Spleen (tissue), 7 donors: ENCODE results near the gene HEG1.

Experiments used
- CTCF ChIP-seq, 11 experiments: fragments of 200-600 bp in 7 of 11; fragments of 450-650 bp in 4 of 11; sonication (generic) in 4 of 11; IDR thresholded peaks in 8 of 11; conservative IDR thresholded peaks in 3 of 11; 1 replicate in 7 of 11; 2 replicates in 4 of 11; pipeline versions ENCODE4 v1.4.0 to v1.8.0; 2016 to 2021; ENCODE audit warnings: antibody characterized with exemption in 11 of 11, inconsistent platforms in 4 of 11, mild to moderate bottlenecking in 1 of 11
- POLR2A ChIP-seq, 3 donors: fragments of 450-650 bp; IDR thresholded peaks; one replicate each; pipeline ENCODE4 v1.5.1; 2017; ENCODE audit warnings: antibody characterized with exemption in 3 of 3, mild to moderate bottlenecking in 1 of 3
- POLR2AphosphoS5 ChIP-seq, 3 donors: sonication (generic); formaldehyde crosslinking; IDR thresholded peaks; one replicate each; pipeline ENCODE4 v1.5.1; 2017; ENCODE audit warnings: antibody characterized with exemption in 3 of 3
- donor health status: DM: no; HTN: no; CAD: no; lungs with moderate emphysema.
- donor health status: DM: no; HTN: no; CAD: no.
- donor health status: DM: no; HTN: no; CAD: no.

- TF ChIP-seq CTCF (IDR thresholded peaks at IDR 0.05 in 8 of 11, conservative IDR thresholded peaks at IDR 0.05 in 3 of 11) (no peak), POLR2A (IDR thresholded peaks at IDR 0.05) (no peak), POLR2AphosphoS5 (IDR thresholded peaks at IDR 0.05) (peak in 1 of 3 donors; percentile 27)
Observed at GRCh38 chr3:125061170-125061569, 5.4 kb upstream of the HEG1 start.
